Transverse colon (tissue), 4 donors: ENCODE data around the gene BID.

Experiments
- EP300 ChIP-seq: sonication (generic); formaldehyde crosslinking; IDR thresholded peaks from one replicate; pipeline ENCODE4 v1.6.1; 2017; ENCODE audit warnings: antibody characterized with exemption, low read depth
- POLR2A ChIP-seq: fragments of 450-650 bp; IDR thresholded peaks from one replicate; pipeline ENCODE4 v1.6.1; 2016; ENCODE audit warnings: antibody characterized with exemption, mild to moderate bottlenecking, moderate library complexity
- POLR2AphosphoS5 ChIP-seq, 3 donors: sonication (generic); formaldehyde crosslinking; IDR thresholded peaks; one replicate each; pipeline ENCODE4 v1.6.1; 2016; ENCODE audit warnings: antibody characterized with exemption in 3 of 3
- TF ChIP-seq, protein P1 (sequence below), 5 experiments: fragments of 200-600 bp in 3 of 5; fragments of 450-650 bp in 2 of 5; sonication (generic) in 3 of 5; IDR thresholded peaks; 1 replicate in 2 of 5; 2 replicates in 3 of 5; pipeline ENCODE4 v1.5.1; 2016 to 2017; ENCODE audit warnings: antibody characterized with exemption in 5 of 5, inconsistent platforms in 3 of 5, mild to moderate bottlenecking in 2 of 5, moderate library complexity in 1 of 5

DNA sequence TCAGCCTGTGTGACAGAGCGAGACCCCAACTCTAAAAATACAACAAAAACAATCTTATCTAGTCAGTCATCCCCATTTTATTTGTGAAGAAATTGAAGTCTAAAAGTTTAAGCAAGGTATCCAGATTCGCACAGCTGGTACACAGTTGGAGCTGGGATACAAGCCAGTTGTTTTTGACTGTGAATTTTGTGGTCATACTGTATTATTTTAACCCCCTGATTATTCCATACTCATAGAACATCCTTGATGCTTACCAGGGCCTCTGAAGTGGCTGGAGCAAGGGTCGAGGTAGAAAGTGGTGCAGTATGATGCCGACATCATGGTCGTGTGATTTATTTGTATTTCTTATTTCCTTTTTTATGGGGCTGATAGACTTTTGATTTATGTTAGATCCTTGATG is 50.0 kb downstream of the BID start:
- TF ChIP-seq, protein P1, sequence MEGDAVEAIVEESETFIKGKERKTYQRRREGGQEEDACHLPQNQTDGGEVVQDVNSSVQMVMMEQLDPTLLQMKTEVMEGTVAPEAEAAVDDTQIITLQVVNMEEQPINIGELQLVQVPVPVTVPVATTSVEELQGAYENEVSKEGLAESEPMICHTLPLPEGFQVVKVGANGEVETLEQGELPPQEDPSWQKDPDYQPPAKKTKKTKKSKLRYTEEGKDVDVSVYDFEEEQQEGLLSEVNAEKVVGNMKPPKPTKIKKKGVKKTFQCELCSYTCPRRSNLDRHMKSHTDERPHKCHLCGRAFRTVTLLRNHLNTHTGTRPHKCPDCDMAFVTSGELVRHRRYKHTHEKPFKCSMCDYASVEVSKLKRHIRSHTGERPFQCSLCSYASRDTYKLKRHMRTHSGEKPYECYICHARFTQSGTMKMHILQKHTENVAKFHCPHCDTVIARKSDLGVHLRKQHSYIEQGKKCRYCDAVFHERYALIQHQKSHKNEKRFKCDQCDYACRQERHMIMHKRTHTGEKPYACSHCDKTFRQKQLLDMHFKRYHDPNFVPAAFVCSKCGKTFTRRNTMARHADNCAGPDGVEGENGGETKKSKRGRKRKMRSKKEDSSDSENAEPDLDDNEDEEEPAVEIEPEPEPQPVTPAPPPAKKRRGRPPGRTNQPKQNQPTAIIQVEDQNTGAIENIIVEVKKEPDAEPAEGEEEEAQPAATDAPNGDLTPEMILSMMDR (IDR thresholded peaks at IDR 0.05) = no peak
- TF ChIP-seq POLR2A (no peak), POLR2AphosphoS5 (IDR thresholded peaks at IDR 0.05) (no peak), EP300 (no peak)
